HEK293T (cell line): ENCODE results near the gene GNA14.

ENCODE experiments used
- CTCF ChIA-PET: fragments of 350-600 bp; formaldehyde crosslinking; extraction: SDS; loops from one replicate; lab custom pipeline; 2021; ENCODE audit warnings: antibody characterized with exemption, inconsistent platforms; lab: Yijun Ruan, JAX
- POLR2A ChIA-PET: fragments of 350-600 bp; formaldehyde crosslinking; extraction: SDS; loops from one replicate; lab custom pipeline; 2020; ENCODE audit warnings: antibody characterized with exemption, inconsistent platforms; lab: Yijun Ruan, JAX
- DNase-seq: peaks from one replicate; pipeline ENCODE4 v3.0.0; 2012; ENCODE audit warnings: mixed read lengths; ENCODE audit errors: extremely low spot score
- ARNT ChIP-seq: fragments of 450-650 bp; IDR thresholded peaks from 2 replicates; pipeline ENCODE4 v1.6.1; 2017; ENCODE audit warnings: mild to moderate bottlenecking
- BHLHE40 ChIP-seq: fragments of 450-650 bp; IDR thresholded peaks from 2 replicates; pipeline ENCODE4 v1.6.1; 2016; ENCODE audit warnings: mild to moderate bottlenecking, moderate library complexity, borderline replicate concordance
- CTBP1 ChIP-seq: fragments of 450-650 bp; IDR thresholded peaks from 2 replicates; pipeline ENCODE4 v1.6.1; 2016; ENCODE audit warnings: borderline replicate concordance
- ELF4 ChIP-seq: fragments of 450-650 bp; IDR thresholded peaks from 2 replicates; pipeline ENCODE4 v1.6.1; 2017; ENCODE audit warnings: antibody characterized with exemption
- FOXA1 ChIP-seq: fragments of 450-650 bp; IDR thresholded peaks from 2 replicates; pipeline ENCODE4 v1.6.1; 2016; ENCODE audit warnings: mild to moderate bottlenecking
- FOXK2 ChIP-seq: fragments of 450-650 bp; IDR thresholded peaks from 2 replicates; pipeline ENCODE4 v1.6.1; 2016; ENCODE audit warnings: mild to moderate bottlenecking
- FOXM1 ChIP-seq: fragments of 450-650 bp; IDR thresholded peaks from 2 replicates; pipeline ENCODE4 v1.6.1; 2017; ENCODE audit warnings: mild to moderate bottlenecking, borderline replicate concordance
- HDGF ChIP-seq: fragments of 450-650 bp; IDR thresholded peaks from 2 replicates; pipeline ENCODE4 v1.6.1; 2017; ENCODE audit warnings: antibody characterized with exemption, borderline replicate concordance
- L3MBTL2 ChIP-seq: fragments of 450-650 bp; conservative IDR thresholded peaks from 2 replicates; pipeline ENCODE4 v1.6.1; 2016; ENCODE audit warnings: mild to moderate bottlenecking
- LEF1 ChIP-seq: fragments of 450-650 bp; IDR thresholded peaks from 2 replicates; pipeline ENCODE4 v1.6.1; 2017; ENCODE audit warnings: mild to moderate bottlenecking, borderline replicate concordance
- NFRKB ChIP-seq: fragments of 450-650 bp; IDR thresholded peaks from 2 replicates; pipeline ENCODE4 v1.6.1; 2016; ENCODE audit warnings: mild to moderate bottlenecking, moderate library complexity
- PKNOX1 ChIP-seq: fragments of 450-650 bp; IDR thresholded peaks from 2 replicates; pipeline ENCODE4 v1.6.1; 2016
- SP1 ChIP-seq: fragments of 450-650 bp; IDR thresholded peaks from 2 replicates; pipeline ENCODE4 v1.6.1; 2017
- SUZ12 ChIP-seq: fragments of 450-650 bp; IDR thresholded peaks from 2 replicates; pipeline ENCODE4 v1.6.1; 2016; ENCODE audit warnings: mild to moderate bottlenecking
- TARDBP ChIP-seq: fragments of 450-650 bp; IDR thresholded peaks from 2 replicates; pipeline ENCODE4 v1.6.1; 2016
- ZNF384 ChIP-seq: fragments of 450-650 bp; IDR thresholded peaks from 2 replicates; pipeline ENCODE4 v1.6.1; 2016

GNA14 gene

GRCh38 chr9:77471572-77471971, 176.6 kb downstream of the GNA14 start:
- CTCF ChIA-PET, result no interaction called here
- POLR2A ChIA-PET, result no interaction called here

GRCh38 chr9:77469515-77470231, 178.4 kb downstream of the GNA14 start:
- POLR2A ChIA-PET, result no interaction called here
- no peak for DNase-seq

More at GRCh38 chr9:77471572-77471971, 176.6 kb downstream of the GNA14 start:
- TF ChIP-seq FOXM1, result no peak
- TF ChIP-seq PKNOX1, result no peak
- no peak for TF ChIP-seq FOXA1
- no peak for TF ChIP-seq FOXK2
- no peak for TF ChIP-seq LEF1
- no peak for TF ChIP-seq ELF4
- TF ChIP-seq ZNF384, result no peak
- no peak for TF ChIP-seq ARNT
- TF ChIP-seq BHLHE40, result no peak
- no peak for TF ChIP-seq CTBP1
- TF ChIP-seq HDGF, result no peak
- no peak for TF ChIP-seq SP1
- TF ChIP-seq NFRKB, result no peak
- TF ChIP-seq TARDBP, result no peak
- DNase-seq, result no peak

GRCh38 chr9:77464661-77465060, 183.5 kb downstream of the GNA14 start:
- no peak for TF ChIP-seq CTBP1
- TF ChIP-seq ZNF384, result no peak
- TF ChIP-seq BHLHE40, result no peak
- TF ChIP-seq SUZ12, result no peak

More at GRCh38 chr9:77469515-77470231, 178.4 kb downstream of the GNA14 start:
- CTCF ChIA-PET, result interaction anchor here (0.6 kb wide), 1 partner anchor 282 kb away, joined by 10 read pairs; no protein-coding TSS in a partner anchor
- TF ChIP-seq SUZ12 (no peak), TARDBP (no peak), ARNT (no peak), FOXM1 (no peak), CTBP1 (no peak), FOXA1 (no peak), ELF4 (no peak), L3MBTL2 (no peak), LEF1 (no peak), SP1 (no peak), ZNF384 (no peak), HDGF (no peak), NFRKB (no peak), FOXK2 (no peak), PKNOX1 (no peak), BHLHE40 (no peak)

GRCh38 chr9:77463151-77463550, 185.0 kb downstream of the GNA14 start:
- TF ChIP-seq LEF1, result no peak
- TF ChIP-seq NFRKB, result no peak
- TF ChIP-seq FOXA1, result no peak
- TF ChIP-seq CTBP1, result no peak
- TF ChIP-seq ZNF384, result no peak
- no peak for TF ChIP-seq PKNOX1
- TF ChIP-seq L3MBTL2, result no peak
- CTCF ChIA-PET, result no interaction called here
- DNase-seq, result no peak
- POLR2A ChIA-PET, result no interaction called here

More at GRCh38 chr9:77464661-77465060, 183.5 kb downstream of the GNA14 start:
- POLR2A ChIA-PET, result no interaction called here
- CTCF ChIA-PET, result no interaction called here
- DNase-seq, result no peak

- TF ChIP-seq ELF4 (no peak), LEF1 (no peak), ARNT (no peak), NFRKB (no peak), SUZ12 (no peak), SP1 (no peak), BHLHE40 (no peak), ZNF384 (no peak)
- ChIA-PET POLR2A (no interaction called here), CTCF (interaction anchor here (0.7 kb wide), 1 partner anchor 641 kb away, joined by 3 read pairs; no protein-coding TSS in a partner anchor)
- DNase-seq, result no peak
These were observed 186.1 kb downstream of the GNA14 start for GRCh38 chr9:77462066-77462465.

GRCh38 chr9:77460938-77461337, 187.2 kb downstream of the GNA14 start:
- TF ChIP-seq TARDBP, result no peak
- TF ChIP-seq ELF4, result no peak
- no peak for TF ChIP-seq NFRKB
- no peak for TF ChIP-seq PKNOX1
- no peak for TF ChIP-seq SP1
- TF ChIP-seq FOXK2, result no peak
- TF ChIP-seq HDGF, result no peak
- TF ChIP-seq FOXM1, result no peak
- TF ChIP-seq CTBP1, result no peak
- TF ChIP-seq ZNF384, result no peak
- TF ChIP-seq FOXA1, result no peak
- TF ChIP-seq LEF1, result no peak
- TF ChIP-seq ARNT, result no peak
- no peak for TF ChIP-seq L3MBTL2
- no peak for TF ChIP-seq SUZ12
- TF ChIP-seq BHLHE40, result no peak
- no peak for DNase-seq
- CTCF ChIA-PET, result no interaction called here
- POLR2A ChIA-PET, result no interaction called here
